K562 (cell line): Measurements from ENCODE around the gene CYP2C9. TPM values are rescaled to one million over a fixed set of nuclear protein-coding genes. Genes with fewer than 3 reads are reported as not detected.

ENCODE experiments used
- ATAC-seq: fragments of 200-7000 bp; cut with Tn5 transposase; 3 replicates; pipeline ENCODE4 v1.9.1; 2020; ENCODE audit warnings: moderate library complexity
- BruUV-seq: library from RNA; stranded (reverse); fragments of 400-500 nt; replicated peaks from 2 replicates; lab custom pipeline; 2021; lab: Mats Ljungman, UMichigan
- CTCF ChIA-PET: fragments of 300-600 bp; formaldehyde crosslinking; extraction: SDS; loops from one replicate; lab custom pipeline; 2021; ENCODE audit warnings: low intra/inter-chr PET ratio; lab: Yijun Ruan, JAX
- POLR2A ChIA-PET: fragments of 300-600, 350-650 bp; sonication (Branson Sonifier 250); formaldehyde crosslinking; extraction: SDS; loops from one replicate; lab custom pipeline; 2021; ENCODE audit warnings: antibody characterized with exemption, inconsistent platforms; lab: Yijun Ruan, JAX
- DNase-seq, 4 experiments: peaks; one replicate each; pipeline versions ENCODE4 v3.0.0 to v3.0.0-alpha.2; 2011 to 2018; ENCODE audit warnings: low spot score in 3 of 4, mixed read lengths in 3 of 4; ENCODE audit errors: extremely low read depth in 1 of 4
- FAIRE-seq: peaks from 2 replicates; lab custom pipeline; 2011; peaks lifted over from hg19 to GRCh38; lab: Jason Lieb, UNC
- H2AFZ ChIP-seq: 2 replicates; pipeline ENCODE4 v1.6.0; 2011; ENCODE audit warnings: low read depth, low read length, control low read depth, inconsistent platforms
- H3K27ac ChIP-seq: fragments of 200-600 bp; 3 replicates; pipeline ENCODE4 v1.8.0; 2011; ENCODE audit warnings: low read depth, mild to moderate bottlenecking, control low read depth, inconsistent platforms, low read length, moderate library complexity, mixed read lengths; ENCODE audit errors: extremely low read depth
- H3K27me3 ChIP-seq, 2 experiments: fragments of 300-600 bp in 1 of 2; 2 replicates in 1 of 2; 3 replicates in 1 of 2; pipeline versions ENCODE4 v1.6.0 to v1.8.0; 2011; ENCODE audit warnings: inconsistent platforms in 2 of 2, low read length in 2 of 2, mild to moderate bottlenecking in 1 of 2, mixed read lengths in 1 of 2, moderate library complexity in 1 of 2; ENCODE audit not compliant: control insufficient read depth in 2 of 2, insufficient read depth in 2 of 2
- H3K36me3 ChIP-seq: fragments of 300-600 bp; 3 replicates; pipeline ENCODE4 v1.8.0; 2011; ENCODE audit warnings: mild to moderate bottlenecking, low read length, inconsistent platforms; ENCODE audit not compliant: control insufficient read depth, insufficient read depth
- H3K4me1 ChIP-seq, 2 experiments: fragments of 200-600 bp in 1 of 2; replicated peaks in 1 of 2; 2 replicates in 1 of 2; 3 replicates in 1 of 2; pipeline versions ENCODE4 v1.5.1 to v1.8.0; 2011; ENCODE audit warnings: inconsistent platforms in 2 of 2, low read length in 2 of 2, mild to moderate bottlenecking in 1 of 2, mixed read lengths in 1 of 2, moderate library complexity in 1 of 2; ENCODE audit not compliant: control insufficient read depth in 2 of 2, insufficient read depth in 2 of 2
- H3K4me2 ChIP-seq: 2 replicates; pipeline ENCODE4 v1.6.1; 2011; ENCODE audit warnings: low read length, control low read depth, inconsistent platforms, mixed read lengths; ENCODE audit not compliant: insufficient read depth
- H3K4me3 ChIP-seq: fragments of 200-600 bp; sonication (generic), shearing (Covaris generic); 2 replicates; pipeline ENCODE4 v1.5.1; 2016; ENCODE audit warnings: control low read depth, inconsistent platforms
- H3K79me2 ChIP-seq: fragments of 200-600 bp; 3 replicates; pipeline ENCODE4 v1.8.0; 2011; ENCODE audit warnings: low read length, inconsistent platforms; ENCODE audit not compliant: control insufficient read depth, insufficient read depth
- H3K9ac ChIP-seq, 2 experiments: 2 replicates each; pipeline versions ENCODE4 v1.6.0 to v1.6.1; 2011; ENCODE audit warnings: low read depth in 2 of 2, low read length in 2 of 2, control low read depth in 1 of 2, inconsistent platforms in 1 of 2, mild to moderate bottlenecking in 1 of 2, mixed read lengths in 1 of 2; ENCODE audit not compliant: insufficient read depth in 1 of 2
- H3K9me1 ChIP-seq: one replicate; pipeline ENCODE4 v1.6.0; 2011; ENCODE audit warnings: inconsistent platforms, mild to moderate bottlenecking, low read length, moderate library complexity; ENCODE audit not compliant: control insufficient read depth, insufficient read depth
- H3K9me3 ChIP-seq: replicated peaks from 2 replicates; pipeline ENCODE4 v1.5.1; 2011; ENCODE audit warnings: low read depth, low read length, inconsistent platforms; ENCODE audit not compliant: control insufficient read depth, insufficient read depth
- H4K20me1 ChIP-seq: replicated peaks from 2 replicates; pipeline ENCODE4 v1.6.1; 2011; ENCODE audit warnings: low read length, inconsistent platforms, mixed read lengths; ENCODE audit not compliant: control insufficient read depth, insufficient read depth
- CTCF ChIP-seq, 3 experiments: IDR thresholded peaks in 2 of 3; conservative IDR thresholded peaks in 1 of 3; 2 replicates each; pipeline ENCODE4 v1.5.1; 2011 to 2012; ENCODE audit warnings: low read length in 3 of 3, mild to moderate bottlenecking in 3 of 3, control low read depth in 2 of 3, improper control_type of control experiment in 1 of 3, inconsistent platforms in 1 of 3, low read depth in 1 of 3, mixed read lengths in 1 of 3, moderate library complexity in 1 of 3; ENCODE audit not compliant: insufficient read depth in 2 of 3
- PRDM10 ChIP-seq: fragments of 450-650 bp; IDR thresholded peaks from 2 replicates; pipeline ENCODE4 v1.6.1; 2018; ENCODE audit not compliant: partially characterized antibody
- RFX1 ChIP-seq: fragments of 450-650 bp; IDR thresholded peaks from 2 replicates; pipeline ENCODE4 v1.6.1; 2016; ENCODE audit warnings: mild to moderate bottlenecking, moderate library complexity
- ZNF146 ChIP-seq: IDR thresholded peaks from one replicate; pipeline ENCODE4 v1.6.1; 2018; ENCODE audit warnings: missing compliant biosample characterization; ENCODE audit not compliant: unreplicated experiment
- ZNF644 ChIP-seq: fragments of 200-800 bp; sonication (Bioruptor generic); IDR thresholded peaks from 2 replicates; pipeline ENCODE4 v1.6.1; 2016; ENCODE audit warnings: low read depth, missing genetic modification characterization, missing compliant biosample characterization
- WGBS: fragments of 100-300 bp; shearing (Covaris generic); methylation state at CpG from one replicate; pipeline ENCODE4 v1.1.6; 2016; ENCODE audit warnings: low coverage, mixed read lengths; ENCODE audit not compliant: insufficient coverage; ENCODE audit errors: missing lambda C conversion rate; 5-methylcytosine and 5-hydroxymethylcytosine counted together
- in situ Hi-C: fragments of 300-500 bp; cut with MboI; formaldehyde crosslinking; loops from 4 replicates; pipeline ENCODE4 v1.15.0; 2018; ENCODE audit warnings: inconsistent platforms, mixed read lengths
- intact Hi-C: fragments of 100-400 bp; cut with micrococcal nuclease; formaldehyde crosslinking; loops from 2 replicates; pipeline ENCODE4 v1.14.2; 2022
- polyA plus RNA-seq, 8 experiments: library from polyadenylated mRNA; depleted of rRNA in 4 of 8; stranded (reverse) in 5 of 8; unstranded in 3 of 8; fragments of >200 nt; fragmentation: Nextera tagmentation in 2 of 8; fragmentation: Illumina TruSeq in 1 of 8; extraction: Ambion mirVana in 2 of 8; extraction: Trizol in 1 of 8; gene quantifications; 2 replicates each; pipeline versions ENCODE4 v1.2.1 to v1.2.3, GENCODE V29; 2011 to 2014; ENCODE audit warnings: inconsistent platforms in 1 of 8, missing spikeins in 1 of 8
- total RNA-seq, 7 experiments: library from RNA; depleted of rRNA in 6 of 7; stranded (reverse); fragments of >200 nt in 6 of 7; fragmentation: Illumina TruSeq in 2 of 7; extraction: Trizol in 2 of 7; gene quantifications; 2 replicates each; pipeline versions ENCODE4 v1.2.1 to v1.2.3, GENCODE V29; 2011 to 2021; ENCODE audit warnings: low replicate concordance in 1 of 7

The CYP2C9 gene
- total and polyA plus RNA-seq, 9 of the 15 experiments (the other 6 are each of a cell fraction or from before 2014, with no cell fraction given): 0.22 TPM; not detected in 8

- ChIA-PET POLR2A (interaction anchor here (0.6 kb wide), 1 partner anchor 14 kb away, joined by 3 read pairs; no protein-coding TSS in a partner anchor), CTCF (no interaction called here)
- H3K4me1 ChIP-seq: no peaks in the 10 kb centered on the region
- TF ChIP-seq RFX1: no peak
- no peak for TF ChIP-seq ZNF644
- no peak for TF ChIP-seq CTCF (IDR thresholded peaks at IDR 0.05 in 2 of 3, conservative IDR thresholded peaks at IDR 0.05 in 1 of 3; ENCODE audit: insufficient read depth in 2 of 3, low read depth in 1 of 3, low read length in 3 of 3)
- no peak for TF ChIP-seq ZNF146 (CRISPR knock-in tag)
- peak; percentile 64 for TF ChIP-seq PRDM10
- FAIRE-seq: no peak
- no peak overlapping the region for H3K4me2 ChIP-seq
- no peaks in the 10 kb centered on the region for H3K9me1 ChIP-seq
- intact Hi-C loops (no loop called here), in situ Hi-C loops (no loop called here)
- H3K36me3 ChIP-seq: no peaks in the 10 kb centered on the region
- DNase-seq: no peak
- H2AFZ ChIP-seq: no peak overlapping the region
- H3K79me2 ChIP-seq: no peaks in the 10 kb centered on the region
- H4K20me1 ChIP-seq: no peaks in the 10 kb centered on the region
- WGBS: 0% methylated on average over 5 of the region's 6 CpGs
- H3K27me3 ChIP-seq: no peaks in the 10 kb centered on the region
- no peaks in the 10 kb centered on the region for H3K9me3 ChIP-seq
- BruUV-seq: no TSS peak
- H3K4me3 ChIP-seq: no peak overlapping the region
- H3K27ac ChIP-seq: no peak overlapping the region
- no peak overlapping the region for H3K9ac ChIP-seq
- ATAC-seq: no peak
Observed at GRCh38 chr10:94997741-94998174, 59.3 kb downstream of the CYP2C9 start.
